HG03457 (cell line): ENCODE measurements around the gene NLRP1.

Experiments
- ATAC-seq: cut with Tn5 transposase; IDR thresholded peaks from one replicate; pipeline ENCODE4 v1.9.1; 2021; ENCODE audit warnings: moderate number of reproducible peaks; ENCODE audit not compliant: unreplicated experiment

NLRP1 gene

DNA sequence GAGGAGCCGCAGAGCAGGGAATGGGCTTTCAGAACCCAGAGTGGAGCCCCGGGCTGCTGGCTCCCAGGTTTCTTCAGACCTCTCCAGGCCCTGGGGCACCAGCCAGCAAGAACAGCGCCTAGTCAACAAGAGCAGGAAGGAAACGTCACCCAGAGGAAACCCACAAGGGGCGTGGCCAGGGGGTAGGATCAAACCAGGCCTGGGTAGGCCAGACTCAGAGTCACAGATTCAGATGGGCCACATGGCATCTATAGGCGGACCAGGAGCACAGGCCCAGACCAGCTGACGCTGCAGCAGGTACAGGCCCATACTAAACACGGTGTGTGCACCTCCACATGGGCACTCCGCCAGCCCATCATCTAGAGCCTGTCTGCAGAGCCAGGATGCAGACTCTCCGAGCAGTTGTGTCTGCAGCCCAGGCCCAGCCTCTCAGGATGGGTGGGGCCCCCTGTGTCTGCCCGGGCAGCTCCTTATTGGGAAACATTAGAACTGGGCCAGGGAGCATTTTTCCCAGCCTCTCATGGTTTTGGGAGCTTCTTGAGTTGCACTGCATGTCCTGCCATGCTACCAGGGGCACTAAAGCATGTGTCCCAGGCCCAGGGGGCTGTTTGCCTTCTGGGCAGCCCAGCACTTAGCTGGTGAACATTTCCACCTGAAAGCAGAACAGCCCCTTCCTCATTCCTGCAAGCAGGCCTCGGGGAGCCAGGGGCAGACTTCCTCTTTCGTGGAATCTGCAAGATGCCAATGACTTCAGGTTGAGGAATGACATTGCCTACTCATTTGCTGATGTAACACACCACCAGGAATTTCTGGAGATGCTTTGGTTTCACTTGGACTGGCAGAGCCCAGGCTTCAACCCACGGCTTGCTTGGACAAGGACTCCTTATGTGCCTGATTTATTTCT, at the start of gene NLRP1:
TSS of gene NLRP1 (minus strand) at position 127 of the 904 bp plus-strand sequence. CDS start 552 bp downstream, outside the sequence.
- ATAC-seq, result no peak

DNA sequence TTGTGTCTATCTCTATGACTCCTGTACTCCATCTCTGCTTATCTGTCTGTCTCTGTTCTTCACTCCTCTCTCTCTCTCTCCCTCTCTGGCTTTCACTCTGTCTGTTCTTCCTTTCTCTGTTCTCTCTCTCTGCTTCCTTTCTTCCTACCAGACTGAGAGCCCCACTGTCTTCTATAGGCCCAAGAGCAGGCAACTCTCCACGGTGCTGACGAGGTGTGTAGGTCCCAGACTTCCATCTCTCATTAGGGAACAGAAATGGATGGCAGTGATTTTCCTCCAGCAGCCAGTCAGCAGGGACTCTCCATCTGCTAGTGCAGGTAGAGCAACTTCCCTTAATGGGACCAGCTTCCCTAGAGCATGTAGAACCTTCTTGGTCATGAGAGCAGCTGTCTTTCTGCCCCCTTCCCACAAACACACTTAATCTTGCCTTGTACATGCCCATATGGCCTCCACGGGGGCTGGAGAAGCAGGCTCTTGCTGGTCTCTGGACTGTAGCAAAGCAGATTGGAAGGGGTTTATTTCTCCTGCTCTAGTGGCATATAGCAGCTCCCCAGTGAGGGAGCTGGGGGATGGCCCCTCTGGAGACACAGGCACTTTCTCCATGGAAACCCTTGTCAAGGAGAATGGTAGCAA, 47.8 kb upstream of the NLRP1 start:
- no peak for ATAC-seq

DNA sequence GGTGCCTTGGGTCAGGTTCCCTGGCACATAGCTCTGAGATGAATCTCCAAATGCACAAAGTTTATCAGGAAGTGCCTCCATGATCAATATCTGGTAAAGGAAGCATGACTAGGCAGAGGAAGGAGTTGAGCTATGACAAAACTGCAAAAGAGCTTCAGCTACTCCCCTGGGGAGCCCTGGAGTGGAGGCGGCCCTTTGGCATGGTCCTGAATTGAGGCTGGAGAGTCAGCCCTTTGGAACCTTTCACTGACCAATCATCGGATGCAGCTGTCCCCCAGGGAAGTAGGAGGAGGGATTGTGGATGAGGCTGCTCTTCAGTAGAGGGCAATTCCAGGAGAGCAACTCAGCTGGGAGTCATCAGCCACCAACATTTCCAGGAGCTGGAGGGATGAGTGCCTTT, 46.1 kb upstream of the NLRP1 start:
- ATAC-seq, result no peak

DNA sequence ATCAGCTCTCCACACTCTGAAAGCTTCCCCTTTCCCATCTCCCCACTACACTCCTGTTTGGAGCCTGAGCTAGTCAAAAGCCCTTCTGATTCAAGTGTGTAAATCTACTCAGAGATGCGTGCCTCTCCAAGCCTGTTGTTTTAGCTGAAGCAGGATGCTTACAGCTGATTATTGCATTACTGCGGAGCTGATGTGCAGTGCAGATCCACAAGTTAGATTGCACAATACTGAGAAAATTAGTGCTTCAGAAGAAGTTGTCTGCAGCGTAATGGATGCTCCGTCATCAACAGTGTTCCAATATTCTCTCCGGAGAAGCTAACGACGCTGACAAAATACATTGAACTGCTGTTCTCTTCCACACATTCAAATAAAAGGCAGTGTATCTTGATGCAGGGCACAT, 44.8 kb upstream of the NLRP1 start:
- no peak for ATAC-seq

DNA sequence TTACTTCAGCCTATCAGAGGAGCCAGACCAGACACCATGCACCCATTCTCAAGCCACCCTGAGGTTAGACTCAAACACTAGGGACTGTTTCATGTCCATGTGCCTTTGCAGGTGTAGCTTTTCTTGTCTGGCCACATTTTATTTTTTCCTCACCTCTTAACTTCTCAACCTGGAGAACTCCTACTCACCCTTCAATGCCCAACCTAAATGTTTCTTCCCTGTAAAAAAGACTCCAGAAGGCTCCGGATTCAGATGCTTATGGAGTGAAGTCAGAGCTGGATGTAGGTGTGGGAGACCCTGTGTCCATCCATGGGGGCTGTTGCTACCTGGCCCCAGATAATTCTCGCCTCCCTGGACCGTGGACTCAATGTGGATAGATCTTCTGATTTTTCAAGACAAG, 44.0 kb upstream of the NLRP1 start:
- ATAC-seq, result no peak

DNA sequence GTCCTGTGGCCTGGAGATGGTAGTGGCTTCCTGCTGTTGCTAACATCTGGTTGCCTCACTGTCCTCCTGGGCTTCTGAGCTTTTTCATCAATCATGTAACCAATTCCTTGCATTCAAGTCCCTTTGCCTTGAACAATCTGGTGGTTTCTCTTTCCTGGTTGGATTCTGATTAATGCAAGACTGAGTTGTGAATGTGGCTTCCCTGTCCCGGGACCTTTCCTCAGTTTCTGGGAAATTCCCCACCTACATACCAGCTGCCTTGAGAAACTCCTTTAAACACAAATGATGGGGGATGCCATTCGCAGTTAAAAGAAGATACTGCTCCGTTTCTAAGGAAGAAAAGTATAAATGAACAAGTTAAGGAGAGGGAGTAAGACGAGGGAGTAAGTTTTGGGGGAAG, 39.9 kb upstream of the NLRP1 start:
- no peak for ATAC-seq

DNA sequence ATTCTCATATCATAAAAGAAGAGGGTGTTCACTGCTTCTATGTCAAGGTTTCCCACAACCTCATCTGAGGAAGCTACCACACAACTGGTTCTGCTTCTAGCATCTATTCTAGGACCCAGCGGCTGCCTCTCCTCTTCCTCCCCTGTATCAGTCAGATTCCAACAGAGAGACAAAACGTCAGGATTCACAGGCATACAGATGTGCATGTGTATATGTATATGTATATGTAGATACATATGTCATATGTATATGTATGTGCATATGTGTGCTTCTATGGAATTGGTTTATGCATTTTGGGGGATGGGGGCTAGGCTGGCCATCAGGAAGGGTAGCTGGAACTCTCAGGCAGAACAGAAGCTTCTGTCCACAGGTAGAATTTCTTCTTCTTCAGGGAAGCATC, 37.4 kb upstream of the NLRP1 start:
- ATAC-seq, result no peak

DNA sequence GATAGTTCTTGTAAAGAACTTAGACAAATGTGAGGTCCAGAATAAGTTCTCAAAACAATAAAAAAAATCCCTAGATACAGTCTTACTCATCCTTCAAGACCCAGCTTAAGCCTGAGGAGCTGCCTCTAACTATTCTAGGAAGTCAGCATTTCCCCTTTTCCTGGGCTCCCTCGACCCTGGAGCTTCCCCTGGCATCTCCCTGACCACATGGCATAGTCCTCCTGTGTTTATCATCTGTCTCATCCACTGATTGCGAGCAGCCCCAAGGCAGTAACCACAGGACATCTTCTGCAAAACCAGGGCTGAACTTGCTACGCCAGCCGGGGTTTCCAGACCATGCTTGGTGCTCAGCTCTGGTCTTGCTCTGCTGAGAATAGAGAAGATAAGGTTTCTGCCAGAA, 36.7 kb upstream of the NLRP1 start:
- no peak for ATAC-seq

DNA sequence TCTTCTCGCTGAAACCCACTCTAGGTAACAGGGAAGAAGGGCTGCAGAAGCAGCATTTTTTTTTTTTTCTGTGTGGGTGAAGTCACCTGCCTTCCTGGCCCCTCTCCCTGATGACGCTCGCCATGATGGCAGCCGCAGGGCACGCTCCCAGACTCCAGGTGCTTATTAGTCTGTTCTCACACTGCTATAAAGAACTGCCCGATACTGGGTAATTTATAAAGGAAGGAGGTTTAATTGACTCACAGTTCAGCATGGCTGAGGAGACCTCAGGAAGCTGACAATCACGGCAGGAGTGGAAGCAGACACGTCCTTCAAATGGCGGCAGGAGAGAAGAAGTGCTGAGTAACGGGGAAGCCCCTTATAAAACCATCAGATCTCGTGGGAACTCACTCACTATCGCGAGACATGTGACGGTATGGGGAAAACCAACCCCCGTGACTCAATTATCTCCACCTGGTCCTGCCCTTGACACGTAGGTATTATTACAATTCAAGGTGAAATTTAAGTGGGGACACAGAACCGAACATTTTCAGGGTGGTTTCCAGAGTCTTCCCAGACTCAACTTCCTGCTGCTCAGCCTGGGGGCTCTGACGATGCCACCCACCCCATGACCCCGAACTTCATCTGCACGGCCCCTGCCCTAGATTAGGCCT, 34.9 kb upstream of the NLRP1 start:
- no peak for ATAC-seq

DNA sequence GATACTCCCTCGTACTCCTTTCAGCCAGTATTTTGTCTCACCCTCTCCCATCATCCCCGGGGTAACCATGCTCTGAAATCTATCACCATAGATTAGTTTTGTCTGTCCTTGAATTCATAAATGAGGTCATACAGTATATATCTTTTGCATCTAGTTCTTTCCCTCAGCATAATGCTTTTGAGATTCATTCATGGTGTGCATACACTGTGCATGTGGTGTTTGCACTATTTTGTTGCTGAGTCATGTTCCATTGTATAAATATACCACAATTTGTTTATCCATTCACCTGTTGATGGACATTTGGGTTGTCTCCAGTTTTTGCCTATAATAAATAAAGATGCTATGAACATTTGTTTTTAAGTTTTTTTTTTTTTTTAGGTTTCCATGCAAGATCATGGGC, 34.2 kb upstream of the NLRP1 start:
- no peak for ATAC-seq

DNA sequence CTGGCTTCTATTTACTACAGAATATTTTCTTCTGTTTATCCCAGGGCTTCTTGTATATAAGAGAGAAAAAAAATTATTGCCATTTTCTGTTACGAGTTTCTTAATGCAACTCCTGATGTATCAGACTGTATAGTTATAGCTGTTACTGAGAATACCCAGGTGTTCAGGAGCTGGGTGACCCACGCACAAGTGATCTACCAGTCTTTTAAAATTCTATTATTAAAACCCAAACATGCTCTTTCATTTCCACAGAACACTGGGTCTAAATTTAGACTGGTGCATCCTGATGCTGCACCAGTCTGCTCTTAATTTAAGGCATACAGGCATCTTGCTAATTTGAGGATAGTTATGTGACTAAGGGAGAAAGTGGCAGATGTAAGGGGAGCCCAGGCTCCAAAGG, 31.2 kb upstream of the NLRP1 start:
- no peak for ATAC-seq

DNA sequence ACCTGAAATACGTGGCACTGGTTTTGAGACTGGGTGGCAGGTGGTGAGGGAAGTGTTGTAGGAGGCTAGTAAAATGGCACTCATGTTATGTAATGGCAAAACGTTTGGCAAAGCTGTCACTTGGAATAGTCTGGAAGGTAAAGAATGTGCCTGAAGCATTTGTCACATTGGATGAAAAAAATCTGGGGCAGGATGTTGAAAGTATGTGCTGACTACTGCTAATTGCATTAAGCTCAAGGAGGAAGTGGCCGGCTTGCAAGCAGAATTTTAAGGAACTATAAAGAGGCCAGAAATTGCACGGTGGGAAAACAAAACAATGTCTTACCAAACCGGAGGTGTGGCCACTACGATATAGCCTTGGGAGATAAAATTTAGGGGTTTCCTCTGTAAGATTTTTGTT, 26.6 kb upstream of the NLRP1 start:
- ATAC-seq, result no peak

DNA sequence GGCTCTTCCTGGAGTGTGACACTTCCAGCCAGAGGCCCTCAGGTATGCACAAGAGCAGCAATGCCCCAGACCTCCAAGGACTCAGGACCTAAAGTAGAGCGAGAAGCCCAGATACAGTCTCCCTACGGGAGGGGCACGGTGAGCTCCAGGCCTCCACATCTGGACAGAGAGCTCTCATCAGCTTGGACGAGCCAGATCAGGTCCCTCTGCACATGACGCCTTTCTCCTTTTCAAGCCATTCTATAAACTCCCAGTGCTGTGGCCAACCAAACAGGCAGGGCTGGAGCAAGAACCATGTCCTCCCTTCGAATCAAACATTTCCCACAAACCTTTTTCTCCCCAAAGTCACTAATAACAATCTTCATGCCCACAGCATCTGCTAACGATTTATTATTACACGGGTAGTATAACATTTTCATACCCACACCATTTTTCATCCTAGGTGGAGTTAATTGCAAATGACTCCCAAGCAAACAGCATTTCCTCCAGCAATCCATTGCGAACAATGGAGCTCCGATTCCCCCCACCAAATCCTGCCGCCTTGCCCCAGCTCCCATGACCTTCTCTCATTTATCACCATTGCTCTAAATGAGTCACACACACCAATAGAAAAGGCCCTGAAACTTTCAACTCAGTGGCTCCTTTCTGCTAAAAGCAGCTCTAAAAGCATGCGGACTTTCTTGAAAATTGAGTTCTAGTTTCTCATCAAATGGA, 24.2 kb upstream of the NLRP1 start:
- no peak for ATAC-seq

DNA sequence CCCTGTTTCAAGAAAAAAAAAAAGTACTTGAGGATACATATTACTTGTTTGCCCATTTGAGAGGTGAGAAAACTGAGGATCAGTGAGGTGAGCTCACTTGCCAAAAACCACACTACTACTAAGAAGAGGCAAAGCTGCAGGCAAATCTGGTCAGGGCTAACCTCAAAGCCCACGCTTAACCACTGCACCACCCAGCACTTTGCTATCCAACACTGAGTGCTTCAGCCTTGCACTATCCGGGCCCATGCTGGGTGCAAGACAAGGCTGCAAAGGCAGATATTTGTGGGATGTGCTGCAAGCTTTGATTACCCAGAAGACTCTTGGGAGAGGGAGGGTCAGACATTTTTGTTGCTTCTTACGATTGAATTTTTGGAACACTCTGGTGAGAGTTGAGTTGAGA, 23.6 kb upstream of the NLRP1 start:
- ATAC-seq, result no peak

DNA sequence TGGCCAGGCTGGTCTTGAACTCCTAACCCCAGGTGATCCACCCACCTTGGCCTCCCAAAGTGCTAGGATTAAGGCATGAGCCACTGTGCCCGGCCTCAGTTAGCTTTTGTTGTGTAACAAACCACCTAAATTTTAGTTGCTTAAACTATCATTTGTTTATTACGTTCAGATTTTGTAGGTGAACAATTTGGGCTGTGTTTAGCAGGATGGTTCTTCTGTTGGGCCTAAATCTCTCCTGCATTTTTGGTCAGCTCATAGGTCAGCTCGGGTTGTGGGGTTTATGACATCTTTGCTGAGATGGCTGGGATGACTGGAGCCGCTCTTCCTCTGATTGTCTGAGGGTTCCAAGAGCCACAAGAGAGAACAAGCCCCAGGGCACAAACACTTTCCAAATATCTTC, 21.1 kb upstream of the NLRP1 start:
- ATAC-seq, result no peak

DNA sequence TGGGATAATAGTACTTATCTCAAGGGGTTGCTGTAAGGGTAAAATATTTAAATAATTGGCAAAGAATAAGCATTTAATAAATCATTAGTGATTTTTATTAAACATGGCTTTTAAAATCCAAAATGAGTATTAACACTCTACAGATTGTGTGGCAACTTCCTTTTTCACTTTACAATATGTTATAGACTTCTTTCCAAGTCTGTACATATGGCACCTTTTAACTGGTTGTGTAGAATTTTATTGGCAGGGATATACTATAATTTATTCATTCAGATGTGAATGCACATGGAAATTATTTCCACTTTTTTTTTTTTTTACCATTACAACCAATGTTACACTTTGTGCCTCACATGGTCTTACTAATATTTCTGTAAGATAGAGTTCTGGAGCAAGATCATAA, 15.7 kb upstream of the NLRP1 start:
- ATAC-seq, result no peak

DNA sequence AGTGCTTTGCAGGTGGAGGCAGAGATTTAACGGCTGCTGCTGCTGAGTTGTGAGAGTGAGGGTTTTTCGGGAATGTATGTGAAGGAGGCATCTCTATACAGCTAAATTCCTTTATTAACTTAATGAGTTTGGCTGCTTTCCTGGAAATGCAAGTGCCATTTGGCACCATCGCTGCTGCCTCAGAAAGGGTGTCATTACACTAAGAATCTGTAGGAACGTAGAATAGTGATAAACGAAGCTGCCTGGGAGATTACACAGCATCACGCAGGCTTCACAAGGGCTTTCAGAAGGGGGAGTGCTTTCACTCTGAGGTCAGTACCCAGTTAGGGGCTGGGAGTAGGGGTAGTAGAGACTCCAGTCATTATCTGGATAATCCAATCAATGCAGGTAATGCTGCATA, 14.1 kb upstream of the NLRP1 start:
- no peak for ATAC-seq

DNA sequence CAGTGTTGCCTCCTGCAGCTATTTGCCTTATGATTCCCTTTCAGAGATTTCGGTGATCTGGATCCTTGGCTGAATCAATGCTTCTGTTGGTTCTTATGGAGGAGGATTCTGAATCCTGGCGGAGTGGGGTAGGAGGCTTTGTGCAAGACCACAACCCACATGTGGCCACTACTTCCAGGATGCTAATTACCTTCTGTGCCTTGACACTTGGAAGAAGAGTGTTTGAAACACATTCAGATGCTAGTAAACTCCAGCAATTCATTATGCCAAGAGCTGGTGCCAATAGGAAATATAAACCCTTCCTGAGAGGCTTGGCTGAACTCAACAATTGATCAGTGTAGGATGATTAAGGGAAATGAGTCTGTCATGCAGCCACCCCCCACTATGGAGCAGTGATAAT, 12.1 kb upstream of the NLRP1 start:
- no peak for ATAC-seq

DNA sequence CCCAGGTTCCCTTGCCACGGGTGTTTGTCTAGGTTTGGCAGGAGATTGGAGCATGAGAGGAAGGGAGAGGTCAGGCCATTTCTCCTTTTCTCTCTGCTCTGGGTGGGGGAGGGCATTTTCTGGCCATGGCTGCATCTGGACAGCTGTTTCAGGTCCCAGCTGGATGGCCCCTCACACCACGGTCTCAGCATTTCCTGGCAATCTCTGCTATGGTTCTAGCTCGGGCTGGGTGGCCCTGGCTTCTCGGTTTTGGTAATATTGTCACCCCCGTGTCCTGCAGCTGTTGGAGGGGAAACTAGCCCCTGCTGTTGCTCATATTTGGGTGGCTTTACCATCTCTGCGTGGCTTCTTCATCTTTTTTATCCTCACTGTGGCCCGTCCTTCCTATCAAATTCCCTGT, 11.5 kb upstream of the NLRP1 start:
- ATAC-seq, result no peak

DNA sequence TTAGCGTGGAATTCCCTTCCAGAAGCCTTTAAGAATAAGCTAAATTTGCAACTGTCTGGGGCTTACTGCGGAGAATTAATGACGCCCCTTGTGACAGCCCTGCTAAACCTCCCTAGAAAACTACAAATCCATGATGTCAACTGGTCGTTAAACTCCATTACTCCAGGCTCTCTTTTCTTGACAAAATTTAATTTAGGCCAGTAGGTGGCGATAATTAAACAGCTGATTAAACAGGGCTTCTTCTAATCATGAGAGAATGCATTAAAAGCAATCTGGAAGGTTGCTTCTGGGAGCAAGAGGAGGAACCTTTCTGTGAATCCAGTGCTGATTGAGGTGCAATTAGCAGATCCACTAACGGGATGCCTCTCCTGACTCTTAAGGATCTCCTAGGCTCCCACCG, 8.1 kb upstream of the NLRP1 start:
- no peak for ATAC-seq

DNA sequence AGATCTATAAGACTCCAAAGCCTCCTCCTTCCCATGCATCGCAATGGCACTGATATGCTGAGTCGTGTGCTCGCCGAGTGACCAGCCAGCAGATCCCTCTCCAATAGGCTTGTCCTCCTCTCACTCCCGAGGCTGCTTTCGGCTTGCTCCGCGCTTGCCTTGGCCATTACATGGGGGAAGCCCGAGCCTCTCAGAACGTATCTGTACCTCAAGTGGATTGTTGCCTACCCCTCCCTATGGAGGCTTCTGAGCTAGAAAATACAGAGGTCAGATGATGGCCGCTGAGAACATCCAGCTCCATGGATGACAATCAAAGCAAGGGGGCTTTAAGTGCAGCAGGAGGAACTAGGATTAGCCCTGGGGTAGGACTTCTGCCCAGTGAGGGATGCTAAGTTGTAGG, 7.7 kb upstream of the NLRP1 start:
- ATAC-seq, result no peak
